Amygdala (tissue), 56 donors: ENCODE measurements around the gene NUDT21.

Experiments
- DNase-seq, 56 donors: peaks; one replicate each; lab custom pipeline; 2025; lab: John Stamatoyannopoulos, UW

NUDT21 gene

GRCh38 chr16:56463153-56463552 is 12.0 kb upstream of the NUDT21 start:
- DNase-seq: no peak

- no peak for DNase-seq
These were observed 11.1 kb upstream of the NUDT21 start for GRCh38 chr16:56462064-56462796.

- DNase-seq: peak in 5 of 56 donors; percentile 12 to 25 (median 17)
These were observed 9.0 kb upstream of the NUDT21 start for GRCh38 chr16:56460101-56460500.

GRCh38 chr16:56457927-56458470 is 6.9 kb upstream of the NUDT21 start:
- DNase-seq: no peak

GRCh38 chr16:56451753-56452689 is 889 bp upstream of the NUDT21 start:
- peak in 2 of 56 donors; percentile 2 to 29 for DNase-seq

GRCh38 chr16:56450275-56450985 is 702 bp downstream of the NUDT21 start:
- no peak for DNase-seq

GRCh38 chr16:56448005-56448404 is 3.1 kb downstream of the NUDT21 start:
- DNase-seq: no peak

GRCh38 chr16:56447286-56447685 is 3.8 kb downstream of the NUDT21 start:
- DNase-seq: no peak

GRCh38 chr16:56438038-56438437 is 13.1 kb downstream of the NUDT21 start:
- no peak for DNase-seq

GRCh38 chr16:56436258-56436657 is 14.9 kb downstream of the NUDT21 start:
- DNase-seq: no peak

GRCh38 chr16:56428091-56428490 is 23.0 kb downstream of the NUDT21 start:
- DNase-seq: no peak

GRCh38 chr16:56426585-56426984 is 24.5 kb downstream of the NUDT21 start:
- DNase-seq: no peak

- peak in 36 of 56 donors; percentile 14 to 72 (median 40) for DNase-seq
These were observed 25.7 kb downstream of the NUDT21 start, which contains the start of gene AMFR for GRCh38 chr16:56425439-56425832. TSS of gene AMFR (minus strand) at chr16:56425545. CDS start at chr16:56425327, 218 bp downstream.

GRCh38 chr16:56424791-56425438 is 26.2 kb downstream of the NUDT21 start:
- DNase-seq: peak in 26 of 56 donors; percentile 13 to 63 (median 40)

- DNase-seq: peak in 4 of 56 donors; percentile 8 to 40 (median 36)
These were observed 26.7 kb downstream of the NUDT21 start for GRCh38 chr16:56424404-56424764.

GRCh38 chr16:56423584-56424403 is 27.3 kb downstream of the NUDT21 start:
- no peak for DNase-seq

- DNase-seq: no peak
These were observed 28.2 kb downstream of the NUDT21 start for GRCh38 chr16:56422896-56423441.

- no peak for DNase-seq
These were observed 29.0 kb downstream of the NUDT21 start for GRCh38 chr16:56421976-56422669.
